Fibroblast of lung (primary cell): ENCODE results near the gene DAD1. TPM values are rescaled to one million over a fixed set of nuclear protein-coding genes. Genes with fewer than 3 reads are reported as not detected.

Experiments used
- DNase-seq, 2 donors: peaks; one replicate each; pipeline versions ENCODE4 v3.0.0 to v3.0.0-alpha.2; 2010; ENCODE audit warnings: low read depth in 2 of 2
- H2AFZ ChIP-seq: 2 replicates; pipeline ENCODE4 v1.5.1; 2012; ENCODE audit warnings: low read length, control low read depth, inconsistent platforms
- H3K27ac ChIP-seq: 2 replicates; pipeline ENCODE4 v1.5.1; 2011; ENCODE audit warnings: low read length, control low read depth; ENCODE audit not compliant: insufficient read depth
- H3K27me3 ChIP-seq: 2 replicates; pipeline ENCODE4 v1.5.1; 2011; ENCODE audit warnings: mild to moderate bottlenecking, low read length; ENCODE audit not compliant: control insufficient read depth, insufficient read depth
- H3K36me3 ChIP-seq: 2 replicates; pipeline ENCODE4 v1.5.1; 2011; ENCODE audit warnings: low read length; ENCODE audit not compliant: control insufficient read depth, insufficient read depth
- H3K4me1 ChIP-seq: 2 replicates; pipeline ENCODE4 v1.5.1; 2011; ENCODE audit warnings: low read length; ENCODE audit not compliant: control insufficient read depth, insufficient read depth; ENCODE audit errors: extremely low read depth
- H3K4me2 ChIP-seq: 2 replicates; pipeline ENCODE4 v1.5.1; 2011; ENCODE audit warnings: low read length, control low read depth; ENCODE audit not compliant: insufficient read depth; ENCODE audit errors: extremely low read depth
- H3K4me3 ChIP-seq, 4 experiments: fragments of 200-600 bp in 1 of 4; sonication (generic) in 1 of 4; replicated peaks in 1 of 4; 2 replicates each; pipeline ENCODE4 v1.5.1; 2011 to 2016; ENCODE audit warnings: low read length in 4 of 4, low read depth in 3 of 4, mild to moderate bottlenecking in 3 of 4, control low read depth in 2 of 4, inconsistent platforms in 1 of 4, mixed read lengths in 1 of 4; ENCODE audit not compliant: insufficient read depth in 1 of 4; ENCODE audit errors: control extremely low read depth in 1 of 4
- H3K79me2 ChIP-seq: 2 replicates; pipeline ENCODE4 v1.5.1; 2012; ENCODE audit warnings: mild to moderate bottlenecking, low read length, inconsistent platforms; ENCODE audit not compliant: control insufficient read depth, insufficient read depth
- H3K9ac ChIP-seq: 2 replicates; pipeline ENCODE4 v1.5.1; 2011; ENCODE audit warnings: mild to moderate bottlenecking, low read length, control low read depth; ENCODE audit not compliant: insufficient read depth
- H3K9me3 ChIP-seq: 2 replicates; pipeline ENCODE4 v1.5.1; 2012; ENCODE audit warnings: low read depth, low read length; ENCODE audit not compliant: control insufficient read depth, insufficient read depth
- H4K20me1 ChIP-seq: 2 replicates; pipeline ENCODE4 v1.5.1; 2011; ENCODE audit warnings: low read length; ENCODE audit not compliant: control insufficient read depth, insufficient read depth; ENCODE audit errors: extremely low read depth
- EZH2 ChIP-seq: IDR thresholded peaks from 2 replicates; pipeline ENCODE4 v1.5.1; 2012; ENCODE audit warnings: low read length, control low read depth, mild to moderate bottlenecking; ENCODE audit errors: missing control alignments
- polyA plus RNA-seq, 2 donors: library from polyadenylated mRNA; depleted of rRNA in 1 of 2; stranded (reverse) in 1 of 2; unstranded in 1 of 2; fragments of >200 nt; gene quantifications; 2 replicates each; pipeline ENCODE4 v1.2.1, GENCODE V29; 2011 to 2012; ENCODE audit warnings: missing spikeins in 1 of 2
- total RNA-seq: library from RNA; depleted of rRNA; stranded (reverse); fragments of >200 nt; gene quantifications from 2 replicates; pipeline ENCODE4 v1.2.1, GENCODE V29; 2014
- TF ChIP-seq, protein P1 (sequence below), 2 donors: IDR thresholded peaks in 1 of 2; conservative IDR thresholded peaks in 1 of 2; 1 replicate in 1 of 2; 2 replicates in 1 of 2; pipeline ENCODE4 v1.5.1; 2011 to 2012; ENCODE audit warnings: low read length in 2 of 2, control low read depth in 1 of 2, inconsistent platforms in 1 of 2, low read depth in 1 of 2, mild to moderate bottlenecking in 1 of 2

Gene DAD1
- total and polyA plus RNA-seq, 2 donors (not counting 1 experiment from before 2014, with no cell fraction given): 249 to 623 TPM

DNA sequence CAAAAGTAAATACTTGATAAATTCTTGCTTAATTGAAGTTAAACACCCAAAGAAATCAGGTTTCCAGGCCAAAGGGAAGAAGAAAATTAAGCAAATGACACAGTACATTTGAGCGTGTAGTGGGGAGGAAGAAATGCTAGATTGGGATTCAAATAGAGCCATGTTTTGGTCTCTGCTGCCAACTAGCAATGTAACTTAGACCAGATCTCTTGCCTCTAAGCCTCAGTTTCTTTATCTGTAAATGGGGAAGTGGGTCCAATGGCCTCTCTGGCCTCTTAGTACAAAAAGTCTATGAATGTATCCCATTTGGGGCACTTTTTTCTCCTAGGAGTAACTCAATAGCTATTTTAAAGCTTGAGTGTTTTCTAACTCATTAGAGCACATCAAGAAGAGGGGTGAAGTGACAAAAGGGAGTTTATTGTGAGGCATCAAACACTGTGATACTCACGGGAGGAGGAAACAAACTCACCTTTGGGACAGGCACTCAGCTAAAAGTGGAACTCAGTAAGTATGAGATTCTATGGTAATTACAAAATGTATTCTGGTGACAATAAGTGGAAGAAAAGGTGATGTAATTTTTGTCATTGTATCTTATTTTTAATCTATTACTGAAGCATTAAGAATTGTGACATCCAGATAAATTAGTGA is 55.8 kb downstream of the DAD1 start:
- Histone ChIP-seq H2AFZ (no peak overlapping the region), H3K4me3 (no peak overlapping the region), H3K27me3 (no peaks in the 10 kb centered on the region), H3K4me2 (no peak overlapping the region), H3K79me2 (no peaks in the 10 kb centered on the region), H3K27ac (no peak overlapping the region), H4K20me1 (no peaks in the 10 kb centered on the region), H3K4me1 (peaks cover 9% of the 10 kb centered on the region), H3K9me3 (no peaks in the 10 kb centered on the region), H3K36me3 (no peaks in the 10 kb centered on the region), H3K9ac (no peak overlapping the region)
- DNase-seq: no peak
- TF ChIP-seq, protein P1, sequence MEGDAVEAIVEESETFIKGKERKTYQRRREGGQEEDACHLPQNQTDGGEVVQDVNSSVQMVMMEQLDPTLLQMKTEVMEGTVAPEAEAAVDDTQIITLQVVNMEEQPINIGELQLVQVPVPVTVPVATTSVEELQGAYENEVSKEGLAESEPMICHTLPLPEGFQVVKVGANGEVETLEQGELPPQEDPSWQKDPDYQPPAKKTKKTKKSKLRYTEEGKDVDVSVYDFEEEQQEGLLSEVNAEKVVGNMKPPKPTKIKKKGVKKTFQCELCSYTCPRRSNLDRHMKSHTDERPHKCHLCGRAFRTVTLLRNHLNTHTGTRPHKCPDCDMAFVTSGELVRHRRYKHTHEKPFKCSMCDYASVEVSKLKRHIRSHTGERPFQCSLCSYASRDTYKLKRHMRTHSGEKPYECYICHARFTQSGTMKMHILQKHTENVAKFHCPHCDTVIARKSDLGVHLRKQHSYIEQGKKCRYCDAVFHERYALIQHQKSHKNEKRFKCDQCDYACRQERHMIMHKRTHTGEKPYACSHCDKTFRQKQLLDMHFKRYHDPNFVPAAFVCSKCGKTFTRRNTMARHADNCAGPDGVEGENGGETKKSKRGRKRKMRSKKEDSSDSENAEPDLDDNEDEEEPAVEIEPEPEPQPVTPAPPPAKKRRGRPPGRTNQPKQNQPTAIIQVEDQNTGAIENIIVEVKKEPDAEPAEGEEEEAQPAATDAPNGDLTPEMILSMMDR (conservative IDR thresholded peaks at IDR 0.05 in 1 of 2, IDR thresholded peaks at IDR 0.05 in 1 of 2; ENCODE audit: low read depth in 1 of 2, low read length in 2 of 2): no peak
- no peak for TF ChIP-seq EZH2

DNA sequence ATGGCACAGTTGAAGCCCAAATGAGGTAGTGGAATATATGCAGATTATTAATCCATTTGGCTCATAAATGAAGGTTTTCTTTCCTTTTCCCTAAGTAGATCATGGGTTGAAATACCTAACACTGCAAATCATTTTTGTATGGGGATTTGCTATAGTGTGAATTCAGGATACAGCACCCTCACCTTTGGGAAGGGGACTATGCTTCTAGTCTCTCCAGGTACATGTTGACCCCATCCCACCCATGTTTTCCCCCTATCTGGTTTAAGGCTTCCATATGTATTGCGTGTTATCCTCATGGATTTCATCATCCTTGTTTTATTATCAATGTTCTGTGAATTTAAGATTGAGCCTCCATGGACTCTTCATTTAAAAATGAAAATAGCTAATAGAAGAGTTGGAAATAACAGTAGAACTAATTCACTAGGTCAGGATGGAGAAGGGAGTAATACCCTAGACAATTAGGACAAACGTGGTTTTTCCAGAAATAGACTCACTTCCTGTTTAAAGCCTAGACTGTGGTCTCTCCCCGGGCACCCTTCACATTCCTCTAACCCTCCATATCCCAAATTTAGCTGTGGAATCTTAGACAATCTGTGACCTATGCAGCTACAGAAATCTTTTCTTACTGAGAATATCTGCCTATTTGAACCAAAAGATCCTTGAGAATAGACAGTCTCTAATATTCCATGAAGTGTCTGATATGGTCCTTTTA is 56.5 kb downstream of the DAD1 start:
- no peaks in the 10 kb centered on the region for H3K36me3 ChIP-seq
- no peak overlapping the region for H3K27ac ChIP-seq
- TF ChIP-seq, protein P1 (conservative IDR thresholded peaks at IDR 0.05 in 1 of 2, IDR thresholded peaks at IDR 0.05 in 1 of 2; ENCODE audit: low read depth in 1 of 2, low read length in 2 of 2): no peak
- no peak for TF ChIP-seq EZH2
- peak; percentile 28 to 84 for DNase-seq
- no peaks in the 10 kb centered on the region for H4K20me1 ChIP-seq
- H3K4me1 ChIP-seq: peaks cover 9% of the 10 kb centered on the region
- peak overlapping the region; percentile 19 for H3K4me2 ChIP-seq
- no peak overlapping the region for H3K4me3 ChIP-seq
- H3K9ac ChIP-seq: no peak overlapping the region
- H3K79me2 ChIP-seq: no peaks in the 10 kb centered on the region
- peak overlapping the region; percentile 17 for H2AFZ ChIP-seq
- H3K9me3 ChIP-seq: no peaks in the 10 kb centered on the region
- H3K27me3 ChIP-seq: no peaks in the 10 kb centered on the region

DNA sequence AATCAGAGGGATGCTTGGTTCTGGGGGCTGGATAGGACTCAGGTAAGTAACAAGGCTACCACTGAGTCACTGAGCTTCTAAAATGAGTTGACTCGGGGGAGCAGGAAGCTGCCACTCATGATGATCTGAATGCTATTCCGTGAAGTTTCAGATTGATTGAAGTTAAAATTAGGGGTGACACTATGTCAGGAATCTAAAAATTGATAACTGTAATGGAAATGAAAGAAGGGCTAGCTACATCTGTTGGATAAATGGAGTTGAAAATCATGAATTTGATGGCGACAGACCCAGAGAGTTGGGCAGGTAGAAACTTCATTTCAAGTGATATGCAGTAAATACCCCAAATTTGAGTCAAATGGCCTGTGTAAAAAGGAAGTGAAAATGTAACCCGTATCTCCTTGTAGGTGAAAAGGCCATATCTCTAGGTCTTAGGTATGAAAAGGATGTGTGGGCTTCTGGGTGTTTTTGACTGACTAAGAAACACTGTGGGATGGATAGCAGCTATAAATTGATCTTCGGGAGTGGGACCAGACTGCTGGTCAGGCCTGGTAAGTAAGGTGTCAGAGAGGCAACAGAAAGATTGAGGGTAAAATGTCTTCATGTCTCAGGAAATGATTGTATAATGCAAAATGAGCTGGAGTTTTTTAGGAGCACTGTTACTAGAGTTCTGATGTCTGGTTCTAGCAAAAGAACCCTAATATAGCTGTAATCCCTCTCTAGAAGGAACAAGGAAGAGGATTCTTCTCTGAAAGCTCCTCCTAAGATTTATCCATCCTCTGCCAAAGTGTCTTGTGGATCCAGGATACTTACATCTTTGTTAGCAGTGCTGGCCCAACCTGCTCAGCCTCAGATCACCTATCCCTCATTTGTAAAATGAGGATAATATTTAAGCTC is 57.3 kb downstream of the DAD1 start:
- peaks cover 1% of the 10 kb centered on the region for H3K4me1 ChIP-seq
- no peak for DNase-seq
- no peak overlapping the region for H2AFZ ChIP-seq
- H3K4me3 ChIP-seq: no peak overlapping the region
- H3K79me2 ChIP-seq: no peaks in the 10 kb centered on the region
- no peak overlapping the region for H3K9ac ChIP-seq
- no peaks in the 10 kb centered on the region for H3K27me3 ChIP-seq
- H3K36me3 ChIP-seq: no peaks in the 10 kb centered on the region
- no peak overlapping the region for H3K4me2 ChIP-seq
- no peaks in the 10 kb centered on the region for H4K20me1 ChIP-seq
- no peak for TF ChIP-seq EZH2
- no peaks in the 10 kb centered on the region for H3K9me3 ChIP-seq
- H3K27ac ChIP-seq: no peak overlapping the region
